ENCODE measurements around the gene OR9A2. TPM values are rescaled to one million over a fixed set of nuclear protein-coding genes. Genes with fewer than 3 reads are reported as not detected.

Gene OR9A2
- total RNA-seq, 1 experiment from 2014 or later = not detected

DNA sequence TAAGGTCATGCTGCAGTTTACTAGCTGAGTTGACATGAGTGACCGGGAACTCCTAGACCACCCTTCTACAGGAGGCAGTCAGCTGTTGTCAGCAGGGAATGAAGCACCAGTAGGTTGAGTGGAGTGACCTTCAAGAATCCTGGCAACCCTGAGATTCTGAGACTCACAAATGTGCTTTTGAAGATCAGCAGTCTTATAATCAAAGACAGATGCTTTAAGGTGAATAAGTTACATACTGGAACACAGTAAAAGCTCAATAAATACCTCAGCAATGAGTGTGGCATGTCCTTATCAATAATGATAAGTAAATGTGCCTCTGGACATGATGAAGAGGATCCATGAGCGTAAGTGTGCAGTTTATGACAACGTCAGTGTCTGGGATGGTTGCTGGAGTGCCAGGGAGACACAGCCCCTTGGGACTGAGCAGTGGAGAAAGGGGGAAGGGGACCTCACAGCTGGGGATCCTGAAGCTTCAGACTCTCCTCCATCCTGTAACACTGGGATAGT, 13.3 kb upstream of the OR9A2 start (continued):
- TF ChIP-seq, protein P1, sequence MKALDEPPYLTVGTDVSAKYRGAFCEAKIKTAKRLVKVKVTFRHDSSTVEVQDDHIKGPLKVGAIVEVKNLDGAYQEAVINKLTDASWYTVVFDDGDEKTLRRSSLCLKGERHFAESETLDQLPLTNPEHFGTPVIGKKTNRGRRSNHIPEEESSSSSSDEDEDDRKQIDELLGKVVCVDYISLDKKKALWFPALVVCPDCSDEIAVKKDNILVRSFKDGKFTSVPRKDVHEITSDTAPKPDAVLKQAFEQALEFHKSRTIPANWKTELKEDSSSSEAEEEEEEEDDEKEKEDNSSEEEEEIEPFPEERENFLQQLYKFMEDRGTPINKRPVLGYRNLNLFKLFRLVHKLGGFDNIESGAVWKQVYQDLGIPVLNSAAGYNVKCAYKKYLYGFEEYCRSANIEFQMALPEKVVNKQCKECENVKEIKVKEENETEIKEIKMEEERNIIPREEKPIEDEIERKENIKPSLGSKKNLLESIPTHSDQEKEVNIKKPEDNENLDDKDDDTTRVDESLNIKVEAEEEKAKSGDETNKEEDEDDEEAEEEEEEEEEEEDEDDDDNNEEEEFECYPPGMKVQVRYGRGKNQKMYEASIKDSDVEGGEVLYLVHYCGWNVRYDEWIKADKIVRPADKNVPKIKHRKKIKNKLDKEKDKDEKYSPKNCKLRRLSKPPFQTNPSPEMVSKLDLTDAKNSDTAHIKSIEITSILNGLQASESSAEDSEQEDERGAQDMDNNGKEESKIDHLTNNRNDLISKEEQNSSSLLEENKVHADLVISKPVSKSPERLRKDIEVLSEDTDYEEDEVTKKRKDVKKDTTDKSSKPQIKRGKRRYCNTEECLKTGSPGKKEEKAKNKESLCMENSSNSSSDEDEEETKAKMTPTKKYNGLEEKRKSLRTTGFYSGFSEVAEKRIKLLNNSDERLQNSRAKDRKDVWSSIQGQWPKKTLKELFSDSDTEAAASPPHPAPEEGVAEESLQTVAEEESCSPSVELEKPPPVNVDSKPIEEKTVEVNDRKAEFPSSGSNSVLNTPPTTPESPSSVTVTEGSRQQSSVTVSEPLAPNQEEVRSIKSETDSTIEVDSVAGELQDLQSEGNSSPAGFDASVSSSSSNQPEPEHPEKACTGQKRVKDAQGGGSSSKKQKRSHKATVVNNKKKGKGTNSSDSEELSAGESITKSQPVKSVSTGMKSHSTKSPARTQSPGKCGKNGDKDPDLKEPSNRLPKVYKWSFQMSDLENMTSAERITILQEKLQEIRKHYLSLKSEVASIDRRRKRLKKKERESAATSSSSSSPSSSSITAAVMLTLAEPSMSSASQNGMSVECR (CRISPR knock-in tag; IDR thresholded peaks at IDR 0.05; ENCODE audit: borderline replicate concordance) = no peak

DNA sequence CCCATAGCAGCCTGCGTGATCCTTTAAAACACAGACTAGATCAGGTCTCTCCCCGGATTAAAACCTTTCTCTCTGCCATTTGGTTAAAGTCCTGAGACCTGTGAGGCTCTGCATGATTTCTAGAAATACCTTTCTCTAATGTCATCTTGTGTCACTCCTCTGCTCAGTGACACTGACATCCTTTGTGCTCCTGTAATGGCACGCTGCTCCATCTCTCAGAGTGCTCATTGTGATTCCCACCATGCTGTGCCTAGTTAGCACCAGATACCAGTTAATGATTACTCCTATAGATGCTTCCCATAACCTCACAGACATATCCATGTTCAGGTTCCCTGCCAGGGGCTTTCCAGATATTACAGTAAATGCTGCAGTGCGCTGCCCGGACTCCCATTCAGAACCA, 11.7 kb upstream of the OR9A2 start:
- Mint-ChIP-seq H3K36me3 (no peaks in the 10 kb centered on the region), H3K27me3 (ENCODE audit: low read depth) (peaks cover 7% of the 10 kb centered on the region), H3K4me3 (no peak overlapping the region), H3K9me3 (peaks cover 22% of the 10 kb centered on the region), H3K4me1 (no peaks in the 10 kb centered on the region), H3K27ac (no peak overlapping the region)
- DNase-seq (ENCODE audit: low spot score) = no peak
- TF ChIP-seq JUN (CRISPR knock-in tag; IDR thresholded peaks at IDR 0.05) (no peak), GABPB1 (CRISPR knock-in tag; IDR thresholded peaks at IDR 0.05) (no peak)
- TF ChIP-seq, protein P2, sequence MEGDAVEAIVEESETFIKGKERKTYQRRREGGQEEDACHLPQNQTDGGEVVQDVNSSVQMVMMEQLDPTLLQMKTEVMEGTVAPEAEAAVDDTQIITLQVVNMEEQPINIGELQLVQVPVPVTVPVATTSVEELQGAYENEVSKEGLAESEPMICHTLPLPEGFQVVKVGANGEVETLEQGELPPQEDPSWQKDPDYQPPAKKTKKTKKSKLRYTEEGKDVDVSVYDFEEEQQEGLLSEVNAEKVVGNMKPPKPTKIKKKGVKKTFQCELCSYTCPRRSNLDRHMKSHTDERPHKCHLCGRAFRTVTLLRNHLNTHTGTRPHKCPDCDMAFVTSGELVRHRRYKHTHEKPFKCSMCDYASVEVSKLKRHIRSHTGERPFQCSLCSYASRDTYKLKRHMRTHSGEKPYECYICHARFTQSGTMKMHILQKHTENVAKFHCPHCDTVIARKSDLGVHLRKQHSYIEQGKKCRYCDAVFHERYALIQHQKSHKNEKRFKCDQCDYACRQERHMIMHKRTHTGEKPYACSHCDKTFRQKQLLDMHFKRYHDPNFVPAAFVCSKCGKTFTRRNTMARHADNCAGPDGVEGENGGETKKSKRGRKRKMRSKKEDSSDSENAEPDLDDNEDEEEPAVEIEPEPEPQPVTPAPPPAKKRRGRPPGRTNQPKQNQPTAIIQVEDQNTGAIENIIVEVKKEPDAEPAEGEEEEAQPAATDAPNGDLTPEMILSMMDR (IDR thresholded peaks at IDR 0.05) = no peak
- TF ChIP-seq, protein P3, sequence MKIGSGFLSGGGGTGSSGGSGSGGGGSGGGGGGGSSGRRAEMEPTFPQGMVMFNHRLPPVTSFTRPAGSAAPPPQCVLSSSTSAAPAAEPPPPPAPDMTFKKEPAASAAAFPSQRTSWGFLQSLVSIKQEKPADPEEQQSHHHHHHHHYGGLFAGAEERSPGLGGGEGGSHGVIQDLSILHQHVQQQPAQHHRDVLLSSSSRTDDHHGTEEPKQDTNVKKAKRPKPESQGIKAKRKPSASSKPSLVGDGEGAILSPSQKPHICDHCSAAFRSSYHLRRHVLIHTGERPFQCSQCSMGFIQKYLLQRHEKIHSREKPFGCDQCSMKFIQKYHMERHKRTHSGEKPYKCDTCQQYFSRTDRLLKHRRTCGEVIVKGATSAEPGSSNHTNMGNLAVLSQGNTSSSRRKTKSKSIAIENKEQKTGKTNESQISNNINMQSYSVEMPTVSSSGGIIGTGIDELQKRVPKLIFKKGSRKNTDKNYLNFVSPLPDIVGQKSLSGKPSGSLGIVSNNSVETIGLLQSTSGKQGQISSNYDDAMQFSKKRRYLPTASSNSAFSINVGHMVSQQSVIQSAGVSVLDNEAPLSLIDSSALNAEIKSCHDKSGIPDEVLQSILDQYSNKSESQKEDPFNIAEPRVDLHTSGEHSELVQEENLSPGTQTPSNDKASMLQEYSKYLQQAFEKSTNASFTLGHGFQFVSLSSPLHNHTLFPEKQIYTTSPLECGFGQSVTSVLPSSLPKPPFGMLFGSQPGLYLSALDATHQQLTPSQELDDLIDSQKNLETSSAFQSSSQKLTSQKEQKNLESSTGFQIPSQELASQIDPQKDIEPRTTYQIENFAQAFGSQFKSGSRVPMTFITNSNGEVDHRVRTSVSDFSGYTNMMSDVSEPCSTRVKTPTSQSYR (CRISPR knock-in tag; IDR thresholded peaks at IDR 0.05) = no peak
- TF ChIP-seq, protein P4, sequence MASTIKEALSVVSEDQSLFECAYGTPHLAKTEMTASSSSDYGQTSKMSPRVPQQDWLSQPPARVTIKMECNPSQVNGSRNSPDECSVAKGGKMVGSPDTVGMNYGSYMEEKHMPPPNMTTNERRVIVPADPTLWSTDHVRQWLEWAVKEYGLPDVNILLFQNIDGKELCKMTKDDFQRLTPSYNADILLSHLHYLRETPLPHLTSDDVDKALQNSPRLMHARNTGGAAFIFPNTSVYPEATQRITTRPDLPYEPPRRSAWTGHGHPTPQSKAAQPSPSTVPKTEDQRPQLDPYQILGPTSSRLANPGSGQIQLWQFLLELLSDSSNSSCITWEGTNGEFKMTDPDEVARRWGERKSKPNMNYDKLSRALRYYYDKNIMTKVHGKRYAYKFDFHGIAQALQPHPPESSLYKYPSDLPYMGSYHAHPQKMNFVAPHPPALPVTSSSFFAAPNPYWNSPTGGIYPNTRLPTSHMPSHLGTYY (CRISPR knock-in tag; IDR thresholded peaks at IDR 0.05) = no peak
- CTCF ChIA-PET = no interaction called here
- ATAC-seq = no peak
- POLR2A ChIA-PET = no interaction called here

DNA sequence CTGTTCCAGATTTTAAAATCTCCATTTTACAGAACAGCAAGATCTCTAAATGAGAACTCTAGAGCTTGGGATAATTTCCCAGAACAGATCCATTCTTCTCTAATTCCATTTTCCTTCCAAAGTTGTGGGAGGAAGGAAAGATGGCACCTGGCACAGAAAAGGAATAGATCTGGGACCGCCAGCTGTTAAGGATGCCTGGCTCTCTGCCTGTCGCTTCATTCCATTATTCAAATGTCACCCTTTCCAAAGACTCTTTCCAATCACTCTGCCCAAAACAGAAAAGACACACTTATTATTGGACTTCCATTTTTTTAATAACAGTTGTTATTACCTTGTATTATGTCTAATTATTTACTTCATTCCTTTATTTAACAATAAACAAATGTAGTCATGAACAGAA, 751 bp upstream of the OR9A2 start:
- no peaks in the 10 kb centered on the region for H3K27me3 Mint-ChIP-seq (ENCODE audit: low read depth)
- ChIA-PET CTCF (interaction anchor here (1.3 kb wide), 1 partner anchor 188 kb away, joined by 5 read pairs; no protein-coding TSS in a partner anchor), POLR2A (no interaction called here)
- no peak overlapping the region for H3K4me3 Mint-ChIP-seq
- peaks cover 4% of the 10 kb centered on the region; the same call in 1 of the 2 replicates for H3K9me3 Mint-ChIP-seq
- H3K36me3 Mint-ChIP-seq = no peaks in the 10 kb centered on the region
- H3K27ac Mint-ChIP-seq = no peak overlapping the region
- DNase-seq (ENCODE audit: low spot score) (no peak), ATAC-seq (no peak)
- no peaks in the 10 kb centered on the region for H3K4me1 Mint-ChIP-seq
- TF ChIP-seq CREB1 (CRISPR knock-in tag; IDR thresholded peaks at IDR 0.05) (no peak), CREM (CRISPR knock-in tag; IDR thresholded peaks at IDR 0.05) (no peak), ZNF671 (CRISPR knock-in tag; IDR thresholded peaks at IDR 0.05) (no peak), SP1 (CRISPR knock-in tag; conservative IDR thresholded peaks at IDR 0.05) (no peak), ZNF138 (CRISPR knock-in tag; conservative IDR thresholded peaks at IDR 0.05) (no peak), TP53 (CRISPR knock-in tag; IDR thresholded peaks at IDR 0.05) (no peak), NR1H2 (CRISPR knock-in tag; IDR thresholded peaks at IDR 0.05) (no peak)
- TF ChIP-seq, protein P5, sequence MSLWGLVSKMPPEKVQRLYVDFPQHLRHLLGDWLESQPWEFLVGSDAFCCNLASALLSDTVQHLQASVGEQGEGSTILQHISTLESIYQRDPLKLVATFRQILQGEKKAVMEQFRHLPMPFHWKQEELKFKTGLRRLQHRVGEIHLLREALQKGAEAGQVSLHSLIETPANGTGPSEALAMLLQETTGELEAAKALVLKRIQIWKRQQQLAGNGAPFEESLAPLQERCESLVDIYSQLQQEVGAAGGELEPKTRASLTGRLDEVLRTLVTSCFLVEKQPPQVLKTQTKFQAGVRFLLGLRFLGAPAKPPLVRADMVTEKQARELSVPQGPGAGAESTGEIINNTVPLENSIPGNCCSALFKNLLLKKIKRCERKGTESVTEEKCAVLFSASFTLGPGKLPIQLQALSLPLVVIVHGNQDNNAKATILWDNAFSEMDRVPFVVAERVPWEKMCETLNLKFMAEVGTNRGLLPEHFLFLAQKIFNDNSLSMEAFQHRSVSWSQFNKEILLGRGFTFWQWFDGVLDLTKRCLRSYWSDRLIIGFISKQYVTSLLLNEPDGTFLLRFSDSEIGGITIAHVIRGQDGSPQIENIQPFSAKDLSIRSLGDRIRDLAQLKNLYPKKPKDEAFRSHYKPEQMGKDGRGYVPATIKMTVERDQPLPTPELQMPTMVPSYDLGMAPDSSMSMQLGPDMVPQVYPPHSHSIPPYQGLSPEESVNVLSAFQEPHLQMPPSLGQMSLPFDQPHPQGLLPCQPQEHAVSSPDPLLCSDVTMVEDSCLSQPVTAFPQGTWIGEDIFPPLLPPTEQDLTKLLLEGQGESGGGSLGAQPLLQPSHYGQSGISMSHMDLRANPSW (CRISPR knock-in tag; conservative IDR thresholded peaks at IDR 0.05; ENCODE audit: low read depth) = no peak
- TF ChIP-seq, protein P6, sequence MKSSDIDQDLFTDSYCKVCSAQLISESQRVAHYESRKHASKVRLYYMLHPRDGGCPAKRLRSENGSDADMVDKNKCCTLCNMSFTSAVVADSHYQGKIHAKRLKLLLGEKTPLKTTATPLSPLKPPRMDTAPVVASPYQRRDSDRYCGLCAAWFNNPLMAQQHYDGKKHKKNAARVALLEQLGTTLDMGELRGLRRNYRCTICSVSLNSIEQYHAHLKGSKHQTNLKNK (CRISPR knock-in tag; IDR thresholded peaks at IDR 0.05) = no peak
- TF ChIP-seq, protein P1 (CRISPR knock-in tag; IDR thresholded peaks at IDR 0.05; ENCODE audit: borderline replicate concordance) = no peak
